Stimulated activated CD4-positive, alpha-beta T cell treated with anti-CD3 and anti-CD28 coated beads, TNF-alpha, amount 100 ng/mL, for 48 hours (primary cell): ENCODE measurements around the gene SH3PXD2A.

Source experiments
- DNase-seq, 3 donors: peaks; one replicate each; pipeline ENCODE4 v3.0.0-alpha.2; 2020; ENCODE audit warnings: low read depth in 3 of 3

SH3PXD2A gene

GRCh38 chr10:103562383-103562782 lies 293.0 kb downstream of the SH3PXD2A start:
- no peak for DNase-seq

GRCh38 chr10:103560886-103561285 lies 294.5 kb downstream of the SH3PXD2A start:
- DNase-seq: no peak

- DNase-seq: no peak
Measured at GRCh38 chr10:103559776-103560175, 295.6 kb downstream of the SH3PXD2A start.

- no peak for DNase-seq
Measured at GRCh38 chr10:103558911-103559310, 296.5 kb downstream of the SH3PXD2A start.

- no peak for DNase-seq
Measured at GRCh38 chr10:103557455-103557854, 297.9 kb downstream of the SH3PXD2A start.

- no peak for DNase-seq
Measured at GRCh38 chr10:103556383-103557007, 298.9 kb downstream of the SH3PXD2A start.

- DNase-seq: no peak
Measured at GRCh38 chr10:103555712-103556111, 299.7 kb downstream of the SH3PXD2A start.

GRCh38 chr10:103555325-103555649 lies 300.1 kb downstream of the SH3PXD2A start:
- DNase-seq: no peak

GRCh38 chr10:103554488-103555324 lies 300.7 kb downstream of the SH3PXD2A start:
- DNase-seq: peak in 1 of 3 donors; percentile 14

- peak; percentile 22 to 53 (median 30) for DNase-seq
Measured at GRCh38 chr10:103553743-103554487, 301.5 kb downstream of the SH3PXD2A start.

- DNase-seq: no peak
Measured at GRCh38 chr10:103552856-103553742, 302.3 kb downstream of the SH3PXD2A start.

GRCh38 chr10:103551619-103552602 lies 303.5 kb downstream of the SH3PXD2A start:
- no peak for DNase-seq

GRCh38 chr10:103550229-103550628 lies 305.1 kb downstream of the SH3PXD2A start:
- no peak for DNase-seq

GRCh38 chr10:103549349-103549685 lies 306.1 kb downstream of the SH3PXD2A start:
- no peak for DNase-seq

GRCh38 chr10:103548581-103549348 lies 306.6 kb downstream of the SH3PXD2A start:
- no peak for DNase-seq

GRCh38 chr10:103548006-103548405 lies 307.4 kb downstream of the SH3PXD2A start:
- DNase-seq: no peak

- no peak for DNase-seq
Measured at GRCh38 chr10:103547391-103547946, 307.9 kb downstream of the SH3PXD2A start.

- no peak for DNase-seq
Measured at GRCh38 chr10:103546401-103546800, 309.0 kb downstream of the SH3PXD2A start.

GRCh38 chr10:103545771-103546281 lies 309.6 kb downstream of the SH3PXD2A start:
- no peak for DNase-seq
